Measurements from ENCODE around the gene ADCY7.
A peak's percentile ranks its signal among the peaks of the same experiment; 100 is the strongest.

The ADCY7 gene

DNA sequence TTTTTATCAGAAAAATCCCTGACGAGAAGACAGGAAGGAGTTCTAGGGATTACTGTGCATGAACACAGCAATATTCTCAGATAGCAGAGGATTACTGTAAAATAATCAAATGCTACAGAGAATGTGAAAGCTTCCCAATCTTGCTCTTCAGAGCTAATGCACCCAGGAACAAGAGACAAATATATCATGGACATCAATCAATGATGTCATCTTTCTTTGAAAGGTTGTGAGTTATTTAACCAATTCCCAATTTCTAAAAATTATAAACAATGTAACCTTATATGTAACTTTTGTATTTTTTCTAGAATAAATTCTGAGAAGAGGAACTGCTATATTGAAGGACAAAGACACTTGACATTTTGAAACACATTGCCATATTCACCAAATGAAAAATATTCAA is 56.0 kb downstream of the ADCY7 start:
- no peak for DNase-seq (ENCODE audit: low read depth)
- H3K4me3 ChIP-seq (replicated peaks; ENCODE audit: low read depth, low read length), result no peak overlapping the region
- TF ChIP-seq, protein P1, sequence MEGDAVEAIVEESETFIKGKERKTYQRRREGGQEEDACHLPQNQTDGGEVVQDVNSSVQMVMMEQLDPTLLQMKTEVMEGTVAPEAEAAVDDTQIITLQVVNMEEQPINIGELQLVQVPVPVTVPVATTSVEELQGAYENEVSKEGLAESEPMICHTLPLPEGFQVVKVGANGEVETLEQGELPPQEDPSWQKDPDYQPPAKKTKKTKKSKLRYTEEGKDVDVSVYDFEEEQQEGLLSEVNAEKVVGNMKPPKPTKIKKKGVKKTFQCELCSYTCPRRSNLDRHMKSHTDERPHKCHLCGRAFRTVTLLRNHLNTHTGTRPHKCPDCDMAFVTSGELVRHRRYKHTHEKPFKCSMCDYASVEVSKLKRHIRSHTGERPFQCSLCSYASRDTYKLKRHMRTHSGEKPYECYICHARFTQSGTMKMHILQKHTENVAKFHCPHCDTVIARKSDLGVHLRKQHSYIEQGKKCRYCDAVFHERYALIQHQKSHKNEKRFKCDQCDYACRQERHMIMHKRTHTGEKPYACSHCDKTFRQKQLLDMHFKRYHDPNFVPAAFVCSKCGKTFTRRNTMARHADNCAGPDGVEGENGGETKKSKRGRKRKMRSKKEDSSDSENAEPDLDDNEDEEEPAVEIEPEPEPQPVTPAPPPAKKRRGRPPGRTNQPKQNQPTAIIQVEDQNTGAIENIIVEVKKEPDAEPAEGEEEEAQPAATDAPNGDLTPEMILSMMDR (IDR thresholded peaks at IDR 0.05; ENCODE audit: low read length, missing control alignments), result no peak

DNA sequence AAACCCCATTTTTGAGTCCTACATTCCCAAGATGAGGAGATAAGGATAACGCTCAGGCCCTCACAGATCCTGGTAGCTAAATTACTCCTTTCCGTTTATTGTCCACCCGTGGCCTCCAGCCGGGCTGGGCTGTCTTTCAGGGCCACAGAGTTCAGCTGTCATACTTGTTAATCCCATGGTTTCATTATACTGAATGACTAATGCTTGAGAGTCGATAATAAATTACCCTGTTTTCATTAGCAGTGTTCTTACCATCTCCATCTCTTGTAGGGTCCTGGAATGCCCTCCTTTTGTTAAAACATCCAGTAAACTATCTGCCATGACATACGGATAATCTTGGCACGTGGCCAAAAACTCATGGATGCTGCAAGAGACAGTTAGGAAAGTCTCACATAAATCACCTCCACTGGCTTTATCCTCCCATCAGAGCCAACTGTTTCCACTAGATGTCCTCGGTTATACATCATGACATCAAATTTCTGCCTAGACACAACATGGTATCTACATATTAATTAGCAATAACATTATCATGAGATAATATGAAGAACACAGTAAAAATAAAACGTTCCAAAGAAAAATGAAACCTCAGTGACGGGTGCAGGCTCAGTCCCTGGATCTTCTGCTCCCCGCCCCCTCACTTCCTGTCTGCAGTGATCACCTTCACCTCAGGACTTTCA is 57.1 kb downstream of the ADCY7 start:
- TF ChIP-seq, protein P1 (IDR thresholded peaks at IDR 0.05; ENCODE audit: low read length, missing control alignments), result peak; percentile 20
- peak; percentile 57 for DNase-seq (ENCODE audit: low read depth)
- no peak overlapping the region for H3K4me3 ChIP-seq (replicated peaks; ENCODE audit: low read depth, low read length)

DNA sequence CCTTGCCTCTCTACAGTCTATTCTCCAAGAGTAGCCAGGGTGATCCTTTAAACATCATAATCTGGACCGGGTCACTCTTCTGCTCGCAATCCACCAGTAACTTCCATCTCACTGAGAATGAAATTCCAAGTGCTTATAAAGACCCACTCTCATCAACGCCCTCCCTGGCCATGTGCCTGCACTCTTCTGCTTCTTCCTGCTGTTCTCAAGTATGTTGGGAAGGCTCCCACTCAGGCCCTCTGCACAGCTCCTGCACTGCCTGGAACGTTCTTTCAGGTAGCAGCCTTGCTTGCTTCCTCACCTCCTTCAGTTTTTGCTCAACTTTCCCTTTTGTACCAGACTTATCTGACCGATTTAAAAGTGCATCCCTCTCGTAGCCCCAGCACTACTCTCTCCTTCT is 58.0 kb downstream of the ADCY7 start:
- TF ChIP-seq, protein P1 (IDR thresholded peaks at IDR 0.05; ENCODE audit: low read length, missing control alignments), result no peak

DNA sequence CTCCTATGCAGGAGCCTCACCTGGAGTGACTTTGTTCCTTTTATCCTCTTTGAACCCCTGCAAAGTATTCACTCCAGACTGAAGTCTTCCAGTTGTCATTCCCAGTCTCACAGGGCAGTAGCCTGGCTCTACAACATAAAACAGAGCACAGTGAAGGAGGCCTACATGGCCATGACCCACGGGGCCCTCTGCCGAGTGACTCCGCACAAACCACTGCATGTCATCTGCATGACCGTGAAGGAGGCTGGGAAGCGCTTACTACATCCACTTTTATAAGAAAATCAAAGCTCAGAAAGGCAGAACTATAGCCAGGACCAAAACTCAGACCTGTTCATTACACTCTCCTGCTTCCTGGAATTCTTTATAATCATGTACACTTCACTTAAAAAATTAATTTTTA is 59.9 kb downstream of the ADCY7 start:
- no peak overlapping the region for H3K4me3 ChIP-seq (replicated peaks; ENCODE audit: low read depth, low read length)
- no peak for DNase-seq (ENCODE audit: low read depth)
- TF ChIP-seq, protein P1 (IDR thresholded peaks at IDR 0.05; ENCODE audit: low read length, missing control alignments), result no peak

More for the DNA sequence above, 58.0 kb downstream of the ADCY7 start:
- H3K4me3 ChIP-seq (replicated peaks; ENCODE audit: low read depth, low read length), result no peak overlapping the region
- DNase-seq (ENCODE audit: low read depth), result no peak

DNA sequence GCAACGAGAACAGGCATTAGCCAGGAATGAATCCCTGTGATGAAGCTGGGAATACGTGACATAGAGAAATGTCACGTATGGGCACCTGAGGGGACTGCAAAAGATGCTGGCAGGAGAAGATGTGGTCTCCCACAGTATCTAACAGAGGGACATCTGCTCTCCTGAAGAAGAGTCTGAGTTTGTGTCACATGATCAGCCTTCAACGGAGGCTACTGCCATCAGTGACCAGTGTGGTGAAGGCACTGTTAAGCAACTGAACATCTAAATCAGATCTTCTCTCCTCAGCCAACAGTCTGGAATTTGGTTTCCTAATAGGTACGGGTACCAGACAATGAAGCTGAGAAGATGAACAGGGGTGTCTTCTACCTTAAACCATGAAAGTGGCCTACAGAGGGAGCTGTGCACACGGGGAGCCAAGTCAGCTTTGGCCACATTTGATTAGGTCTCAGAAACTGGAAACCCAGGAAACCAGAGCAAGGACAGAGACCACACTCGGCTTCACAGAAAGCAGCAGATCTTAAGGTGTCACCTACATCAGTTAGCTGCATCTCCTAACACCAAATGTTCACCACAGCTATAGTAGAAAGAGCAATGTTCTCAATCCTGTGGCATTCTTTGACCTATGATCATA is 60.6 kb downstream of the ADCY7 start:
- peak; percentile 30 for DNase-seq (ENCODE audit: low read depth)
- TF ChIP-seq, protein P1 (IDR thresholded peaks at IDR 0.05; ENCODE audit: low read length, missing control alignments), result peak; percentile 60
- H3K4me3 ChIP-seq (replicated peaks; ENCODE audit: low read depth, low read length), result no peak overlapping the region

DNA sequence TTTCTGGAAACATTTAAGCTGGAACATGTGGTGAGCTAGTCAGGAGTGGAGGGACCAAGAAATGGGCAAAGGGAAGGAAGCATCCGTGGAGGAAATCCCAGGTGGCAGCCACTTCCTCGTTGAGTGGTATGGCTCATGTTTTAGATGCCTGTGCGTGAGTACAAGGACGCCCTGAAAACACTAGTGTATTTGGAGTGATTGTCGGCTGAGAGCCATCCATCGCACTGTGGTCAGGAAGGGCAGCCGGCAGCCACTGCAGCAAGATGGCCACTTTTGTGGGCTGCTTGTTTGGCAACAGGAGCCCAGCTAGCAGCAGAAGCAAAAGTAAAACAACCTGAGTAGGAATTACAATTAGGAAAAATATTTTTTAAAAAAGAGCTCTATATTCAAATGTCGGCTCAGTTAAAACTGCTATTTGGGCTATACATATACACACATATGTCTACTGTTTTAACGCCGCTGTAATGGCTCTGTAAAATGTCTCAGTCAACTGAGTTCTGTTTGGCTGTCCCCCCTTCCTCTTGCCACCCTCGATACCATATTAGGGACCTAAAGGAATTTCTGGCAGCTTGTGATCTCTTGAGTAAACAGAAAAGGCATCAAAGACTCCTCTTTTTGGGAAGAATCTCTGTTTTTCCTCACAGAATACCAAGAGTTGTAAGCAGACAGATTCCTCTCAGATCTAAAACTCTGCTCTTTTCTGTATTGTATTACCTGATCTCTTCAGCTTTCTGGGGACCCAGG is 63.3 kb downstream of the ADCY7 start:
- TF ChIP-seq, protein P1 (IDR thresholded peaks at IDR 0.05; ENCODE audit: low read length, missing control alignments), result no peak
- no peak for DNase-seq (ENCODE audit: low read depth)
- H3K4me3 ChIP-seq (replicated peaks; ENCODE audit: low read depth, low read length), result no peak overlapping the region
